ENCODE measurements around the gene CACNA2D1. TPM values are rescaled to one million over a fixed set of nuclear protein-coding genes. Genes with fewer than 3 reads are reported as not detected.
"Not testable (repeated sequence)": the region's sequence is repeated elsewhere in the genome, so short reads cannot be mapped to it uniquely, and the experiment has no call there.

The CACNA2D1 gene
- polyA plus RNA-seq, 1 donor = 105 TPM

GRCh38 chr7:82434275-82435022, 9.1 kb downstream of the CACNA2D1 start:
- no peak for DNase-seq

GRCh38 chr7:82433507-82433906, 10.1 kb downstream of the CACNA2D1 start:
- no peak for DNase-seq

GRCh38 chr7:82432743-82433142, 10.8 kb downstream of the CACNA2D1 start:
- DNase-seq = not testable (repeated sequence)

GRCh38 chr7:82430500-82431465, 12.8 kb downstream of the CACNA2D1 start:
- DNase-seq = no peak

- DNase-seq = no peak
These were observed 14.2 kb downstream of the CACNA2D1 start for GRCh38 chr7:82429408-82429807.

- no peak for DNase-seq
These were observed 15.2 kb downstream of the CACNA2D1 start for GRCh38 chr7:82428186-82428961.

- DNase-seq = no peak
These were observed 20.1 kb downstream of the CACNA2D1 start for GRCh38 chr7:82423446-82423845.

GRCh38 chr7:82419200-82419599, 24.4 kb downstream of the CACNA2D1 start:
- no peak for DNase-seq

- DNase-seq = no peak
These were observed 25.7 kb downstream of the CACNA2D1 start for GRCh38 chr7:82417898-82418297.

- no peak for DNase-seq
These were observed 27.2 kb downstream of the CACNA2D1 start for GRCh38 chr7:82416402-82416801.

- no peak for DNase-seq
These were observed 29.2 kb downstream of the CACNA2D1 start for GRCh38 chr7:82414389-82414788.

- DNase-seq = no peak
These were observed 30.3 kb downstream of the CACNA2D1 start for GRCh38 chr7:82413237-82413636.

GRCh38 chr7:82411732-82412131, 31.8 kb downstream of the CACNA2D1 start:
- no peak for DNase-seq

GRCh38 chr7:82410461-82410860, 33.1 kb downstream of the CACNA2D1 start:
- DNase-seq = no peak

- no peak for DNase-seq
These were observed 36.6 kb downstream of the CACNA2D1 start for GRCh38 chr7:82406937-82407336.

GRCh38 chr7:82405301-82405700, 38.3 kb downstream of the CACNA2D1 start:
- DNase-seq = no peak

GRCh38 chr7:82404652-82405051, 38.9 kb downstream of the CACNA2D1 start:
- DNase-seq = no peak

- no peak for DNase-seq
These were observed 39.5 kb downstream of the CACNA2D1 start for GRCh38 chr7:82404094-82404493.

- no peak for DNase-seq
These were observed 45.6 kb downstream of the CACNA2D1 start for GRCh38 chr7:82397879-82398524.

- no peak for DNase-seq
These were observed 47.2 kb downstream of the CACNA2D1 start for GRCh38 chr7:82396343-82396742.

GRCh38 chr7:82395147-82395546, 48.4 kb downstream of the CACNA2D1 start:
- DNase-seq = no peak

- DNase-seq = no peak
These were observed 49.7 kb downstream of the CACNA2D1 start for GRCh38 chr7:82393840-82394220.

Measured in hindlimb muscle (tissue), 1 donor.